ENCODE measurements around the gene SMCO4. TPM values are rescaled to one million over a fixed set of nuclear protein-coding genes. Genes with fewer than 3 reads are reported as not detected.

Gene SMCO4
- 4.0 and 6.6 TPM in 2 replicates for total RNA-seq

GRCh38 chr11:93543292-93543977, at the start of gene SMCO4:
Gene SMCO4, minus strand, starts transcription at chr11:93543391. Its CDS starts 64,202 bp downstream, at chr11:93479189.

Other genes starting within 250 kb of the SMCO4 start
- not detected in 2 replicates for gene DEUP1, start 212.6 kb downstream of the SMCO4 start, total RNA-seq
- 7.9 and 11.9 TPM in 2 replicates for gene CEP295, start 118.3 kb upstream of the SMCO4 start, total RNA-seq
- 85.1 and 92.5 TPM in 2 replicates for gene TAF1D, start 198.1 kb upstream of the SMCO4 start, total RNA-seq
- gene C11orf54, start 198.3 kb upstream of the SMCO4 start, total RNA-seq, result 6.6 and 13.3 TPM in 2 replicates
- 22.1 and 27.5 TPM in 2 replicates for gene MED17, start 240.9 kb upstream of the SMCO4 start, total RNA-seq